GM19328 (cell line): ENCODE results near the gene FRMPD2.
"Not testable (repeated sequence)": the region's sequence is repeated elsewhere in the genome, so short reads cannot be mapped to it uniquely, and the experiment has no call there.

ENCODE experiments used
- ATAC-seq: cut with Tn5 transposase; IDR thresholded peaks from one replicate; pipeline ENCODE4 v1.9.1; 2021; ENCODE audit warnings: mild to moderate bottlenecking, moderate library complexity; ENCODE audit not compliant: unreplicated experiment

The FRMPD2 gene

GRCh38 chr10:48211777-48212176 is 62.7 kb downstream of the FRMPD2 start:
- no peak for ATAC-seq

GRCh38 chr10:48210966-48211365 is 63.5 kb downstream of the FRMPD2 start:
- no peak for ATAC-seq

- ATAC-seq, result no peak
Measured at GRCh38 chr10:48210391-48210790, 64.1 kb downstream of the FRMPD2 start.

GRCh38 chr10:48209241-48209640 is 65.3 kb downstream of the FRMPD2 start:
- no peak for ATAC-seq

GRCh38 chr10:48207853-48208252 is 66.6 kb downstream of the FRMPD2 start:
- no peak for ATAC-seq

GRCh38 chr10:48206482-48207250 is 67.8 kb downstream of the FRMPD2 start:
- ATAC-seq, result no peak

GRCh38 chr10:48205918-48206317 is 68.6 kb downstream of the FRMPD2 start:
- no peak for ATAC-seq

GRCh38 chr10:48199580-48200377 is 74.7 kb downstream of the FRMPD2 start:
- no peak for ATAC-seq

- no peak for ATAC-seq
Measured at GRCh38 chr10:48197236-48197899, 77.1 kb downstream of the FRMPD2 start.

- ATAC-seq, result no peak
Measured at GRCh38 chr10:48195803-48196202, 78.7 kb downstream of the FRMPD2 start.

GRCh38 chr10:48194830-48195229 is 79.7 kb downstream of the FRMPD2 start:
- no peak for ATAC-seq

- no peak for ATAC-seq
Measured at GRCh38 chr10:48193556-48193955, 80.9 kb downstream of the FRMPD2 start.

GRCh38 chr10:48192881-48193450 is 81.5 kb downstream of the FRMPD2 start:
- no peak for ATAC-seq

GRCh38 chr10:48187713-48188485 is 86.6 kb downstream of the FRMPD2 start:
- no peak for ATAC-seq

GRCh38 chr10:48187126-48187525 is 87.4 kb downstream of the FRMPD2 start:
- ATAC-seq, result no peak

GRCh38 chr10:48186264-48186804 is 88.2 kb downstream of the FRMPD2 start:
- not testable (repeated sequence) for ATAC-seq

- no peak for ATAC-seq
Measured at GRCh38 chr10:48184224-48184623, 90.3 kb downstream of the FRMPD2 start.

- ATAC-seq, result not testable (repeated sequence)
Measured at GRCh38 chr10:48172715-48173114, 101.8 kb downstream of the FRMPD2 start.

- ATAC-seq, result not testable (repeated sequence)
Measured at GRCh38 chr10:48160670-48161069, 113.8 kb downstream of the FRMPD2 start.

GRCh38 chr10:48160163-48160562 is 114.3 kb downstream of the FRMPD2 start:
- not testable (repeated sequence) for ATAC-seq
